K562 (cell line): ENCODE data around the gene SKIL. TPM values are rescaled to one million over a fixed set of nuclear protein-coding genes. Genes with fewer than 3 reads are reported as not detected.

Experiments
- CBX3 ChIP-seq, 2 experiments: IDR thresholded peaks; 1 replicate in 1 of 2; 2 replicates in 1 of 2; pipeline ENCODE4 v1.6.1; 2012; ENCODE audit warnings: inconsistent platforms in 2 of 2, low read length in 2 of 2, borderline replicate concordance in 1 of 2, control low read depth in 1 of 2
- CHD4 ChIP-seq: fragments of 200-600 bp; sonication (generic); IDR thresholded peaks from 3 replicates; pipeline ENCODE4 v1.6.1; 2012; ENCODE audit warnings: low read depth, mild to moderate bottlenecking, mixed read lengths, low read length, inconsistent platforms; ENCODE audit not compliant: insufficient read depth, insufficient replicate concordance, poor library complexity, severe bottlenecking
- HMG20B ChIP-seq: fragments of 250-450 bp; sonication (Bioruptor Pico); IDR thresholded peaks from 2 replicates; pipeline ENCODE4 v1.5.0; 2021; ENCODE audit warnings: mild to moderate bottlenecking
- JUN ChIP-seq, 2 experiments: sonication (generic) in 1 of 2; formaldehyde crosslinking in 1 of 2; IDR thresholded peaks; 2 replicates each; pipeline versions ENCODE4 v1.6.1 to v1.8.0; 2012 to 2022; ENCODE audit warnings: borderline replicate concordance in 2 of 2, mild to moderate bottlenecking in 2 of 2, improper control_type of control experiment in 1 of 2, low read depth in 1 of 2, low read length in 1 of 2, missing genetic modification reagents in 1 of 2
- MEIS2 ChIP-seq: fragments of 450-650 bp; IDR thresholded peaks from 2 replicates; pipeline ENCODE4 v1.6.1; 2014; ENCODE audit warnings: mild to moderate bottlenecking; ENCODE audit not compliant: partially characterized antibody
- SAP30 ChIP-seq: fragments of 200-600 bp; sonication (generic); IDR thresholded peaks from 2 replicates; pipeline ENCODE4 v1.6.1; 2012; ENCODE audit warnings: borderline replicate concordance, low read depth, mild to moderate bottlenecking, moderate library complexity, low read length, control low read depth, inconsistent platforms; ENCODE audit not compliant: insufficient read depth, poor library complexity, severe bottlenecking
- polyA plus RNA-seq, 8 experiments: library from polyadenylated mRNA; depleted of rRNA in 4 of 8; stranded (reverse) in 5 of 8; unstranded in 3 of 8; fragments of >200 nt; fragmentation: Nextera tagmentation in 2 of 8; fragmentation: Illumina TruSeq in 1 of 8; extraction: Ambion mirVana in 2 of 8; extraction: Trizol in 1 of 8; gene quantifications; 2 replicates each; pipeline versions ENCODE4 v1.2.1 to v1.2.3, GENCODE V29; 2011 to 2014; ENCODE audit warnings: inconsistent platforms in 1 of 8, missing spikeins in 1 of 8
- total RNA-seq, 7 experiments: library from RNA; depleted of rRNA in 6 of 7; stranded (reverse); fragments of >200 nt in 6 of 7; fragmentation: Illumina TruSeq in 2 of 7; extraction: Trizol in 2 of 7; gene quantifications; 2 replicates each; pipeline versions ENCODE4 v1.2.1 to v1.2.3, GENCODE V29; 2011 to 2021; ENCODE audit warnings: low replicate concordance in 1 of 7
- TF ChIP-seq, protein P1 (sequence below): fragments of 200-800 bp; sonication (Bioruptor generic); IDR thresholded peaks from 2 replicates; pipeline ENCODE4 v1.6.1; 2017; ENCODE audit warnings: missing genetic modification characterization, missing compliant biosample characterization
- TF ChIP-seq, protein P2 (sequence below): sonication (generic); formaldehyde crosslinking; IDR thresholded peaks from 2 replicates; pipeline ENCODE4 v1.8.0; 2022; ENCODE audit warnings: mild to moderate bottlenecking, missing genetic modification reagents
- TF ChIP-seq, protein P3 (sequence below): fragments of 250-450 bp; sonication (Bioruptor Pico); IDR thresholded peaks from 2 replicates; pipeline ENCODE4 v1.4.0; 2020; ENCODE audit warnings: mild to moderate bottlenecking, moderate library complexity, borderline replicate concordance

The SKIL gene
- total and polyA plus RNA-seq, 9 of the 15 experiments (the other 6 are each of a cell fraction or from before 2014, with no cell fraction given) = 4.3 to 19.1 (median 9.7) TPM

DNA sequence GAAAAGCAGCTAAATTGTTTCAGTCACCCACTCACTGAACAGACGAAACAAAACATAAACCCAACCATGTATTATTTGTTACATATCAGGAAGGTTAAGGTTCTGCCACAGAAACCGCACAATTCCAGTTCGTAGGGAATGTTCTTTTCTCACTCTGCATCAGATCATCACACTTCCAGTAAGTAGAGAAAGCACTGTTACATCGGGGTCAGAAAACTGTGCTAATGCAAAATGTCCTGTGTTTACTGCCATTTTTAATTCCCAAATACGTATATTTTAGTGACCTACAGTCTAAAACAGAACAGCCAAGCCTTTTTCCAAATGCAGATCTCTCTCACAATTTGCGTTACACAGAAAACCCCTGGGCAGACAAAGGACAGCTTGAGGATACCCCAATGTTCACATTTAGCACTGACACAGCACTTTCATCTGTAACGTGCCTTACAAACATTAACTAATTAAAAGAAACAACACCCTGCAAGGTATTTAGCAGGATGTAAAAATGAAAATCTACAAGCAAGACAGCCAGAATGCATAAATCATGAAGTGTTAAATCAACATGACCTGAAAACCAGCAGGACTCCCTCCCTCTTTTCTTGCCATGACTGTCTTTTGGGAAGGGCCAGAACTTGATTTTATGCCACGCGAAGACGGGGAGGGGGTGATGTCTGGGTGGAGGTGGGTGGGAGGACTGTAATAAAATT, 34.8 kb upstream of the SKIL start (continued):
- TF ChIP-seq CBX3 (IDR thresholded peaks at IDR 0.05; ENCODE audit: borderline replicate concordance in 1 of 2, low read length in 2 of 2) (no peak), HMG20B (no peak), MEIS2 (peak; percentile 72), JUN (IDR thresholded peaks at IDR 0.05; ENCODE audit: borderline replicate concordance, low read depth, low read length) (no peak), JUN (CRISPR knock-in tag; IDR thresholded peaks at IDR 0.05; ENCODE audit: borderline replicate concordance) (no peak), SAP30 (no peak), CHD4 (no peak)
- TF ChIP-seq, protein P1, sequence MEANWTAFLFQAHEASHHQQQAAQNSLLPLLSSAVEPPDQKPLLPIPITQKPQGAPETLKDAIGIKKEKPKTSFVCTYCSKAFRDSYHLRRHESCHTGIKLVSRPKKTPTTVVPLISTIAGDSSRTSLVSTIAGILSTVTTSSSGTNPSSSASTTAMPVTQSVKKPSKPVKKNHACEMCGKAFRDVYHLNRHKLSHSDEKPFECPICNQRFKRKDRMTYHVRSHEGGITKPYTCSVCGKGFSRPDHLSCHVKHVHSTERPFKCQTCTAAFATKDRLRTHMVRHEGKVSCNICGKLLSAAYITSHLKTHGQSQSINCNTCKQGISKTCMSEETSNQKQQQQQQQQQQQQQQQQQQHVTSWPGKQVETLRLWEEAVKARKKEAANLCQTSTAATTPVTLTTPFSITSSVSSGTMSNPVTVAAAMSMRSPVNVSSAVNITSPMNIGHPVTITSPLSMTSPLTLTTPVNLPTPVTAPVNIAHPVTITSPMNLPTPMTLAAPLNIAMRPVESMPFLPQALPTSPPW = no peak
- TF ChIP-seq, protein P2, sequence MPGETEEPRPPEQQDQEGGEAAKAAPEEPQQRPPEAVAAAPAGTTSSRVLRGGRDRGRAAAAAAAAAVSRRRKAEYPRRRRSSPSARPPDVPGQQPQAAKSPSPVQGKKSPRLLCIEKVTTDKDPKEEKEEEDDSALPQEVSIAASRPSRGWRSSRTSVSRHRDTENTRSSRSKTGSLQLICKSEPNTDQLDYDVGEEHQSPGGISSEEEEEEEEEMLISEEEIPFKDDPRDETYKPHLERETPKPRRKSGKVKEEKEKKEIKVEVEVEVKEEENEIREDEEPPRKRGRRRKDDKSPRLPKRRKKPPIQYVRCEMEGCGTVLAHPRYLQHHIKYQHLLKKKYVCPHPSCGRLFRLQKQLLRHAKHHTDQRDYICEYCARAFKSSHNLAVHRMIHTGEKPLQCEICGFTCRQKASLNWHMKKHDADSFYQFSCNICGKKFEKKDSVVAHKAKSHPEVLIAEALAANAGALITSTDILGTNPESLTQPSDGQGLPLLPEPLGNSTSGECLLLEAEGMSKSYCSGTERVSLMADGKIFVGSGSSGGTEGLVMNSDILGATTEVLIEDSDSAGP (CRISPR knock-in tag) = no peak
- TF ChIP-seq, protein P3, sequence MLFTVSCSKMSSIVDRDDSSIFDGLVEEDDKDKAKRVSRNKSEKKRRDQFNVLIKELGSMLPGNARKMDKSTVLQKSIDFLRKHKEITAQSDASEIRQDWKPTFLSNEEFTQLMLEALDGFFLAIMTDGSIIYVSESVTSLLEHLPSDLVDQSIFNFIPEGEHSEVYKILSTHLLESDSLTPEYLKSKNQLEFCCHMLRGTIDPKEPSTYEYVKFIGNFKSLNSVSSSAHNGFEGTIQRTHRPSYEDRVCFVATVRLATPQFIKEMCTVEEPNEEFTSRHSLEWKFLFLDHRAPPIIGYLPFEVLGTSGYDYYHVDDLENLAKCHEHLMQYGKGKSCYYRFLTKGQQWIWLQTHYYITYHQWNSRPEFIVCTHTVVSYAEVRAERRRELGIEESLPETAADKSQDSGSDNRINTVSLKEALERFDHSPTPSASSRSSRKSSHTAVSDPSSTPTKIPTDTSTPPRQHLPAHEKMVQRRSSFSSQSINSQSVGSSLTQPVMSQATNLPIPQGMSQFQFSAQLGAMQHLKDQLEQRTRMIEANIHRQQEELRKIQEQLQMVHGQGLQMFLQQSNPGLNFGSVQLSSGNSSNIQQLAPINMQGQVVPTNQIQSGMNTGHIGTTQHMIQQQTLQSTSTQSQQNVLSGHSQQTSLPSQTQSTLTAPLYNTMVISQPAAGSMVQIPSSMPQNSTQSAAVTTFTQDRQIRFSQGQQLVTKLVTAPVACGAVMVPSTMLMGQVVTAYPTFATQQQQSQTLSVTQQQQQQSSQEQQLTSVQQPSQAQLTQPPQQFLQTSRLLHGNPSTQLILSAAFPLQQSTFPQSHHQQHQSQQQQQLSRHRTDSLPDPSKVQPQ (CRISPR knock-in tag) = no peak
